Hematopoietic multipotent progenitor cell treated with erythropoietin and hydrocortisone succinate and interleukin-3 and kit ligand, for 15 days (in vitro differentiated cells): Measurements from ENCODE around the gene TMEM256.
A peak's percentile ranks its signal among the peaks of the same experiment; 100 is the strongest.
"Not testable (repeated sequence)": the region's sequence is repeated elsewhere in the genome, so short reads cannot be mapped to it uniquely, and the experiment has no call there.

Source experiments
- DNase-seq: peaks from one replicate; pipeline ENCODE4 v3.0.0-alpha.2; 2015; ENCODE audit warnings: low spot score

The TMEM256 gene

DNA sequence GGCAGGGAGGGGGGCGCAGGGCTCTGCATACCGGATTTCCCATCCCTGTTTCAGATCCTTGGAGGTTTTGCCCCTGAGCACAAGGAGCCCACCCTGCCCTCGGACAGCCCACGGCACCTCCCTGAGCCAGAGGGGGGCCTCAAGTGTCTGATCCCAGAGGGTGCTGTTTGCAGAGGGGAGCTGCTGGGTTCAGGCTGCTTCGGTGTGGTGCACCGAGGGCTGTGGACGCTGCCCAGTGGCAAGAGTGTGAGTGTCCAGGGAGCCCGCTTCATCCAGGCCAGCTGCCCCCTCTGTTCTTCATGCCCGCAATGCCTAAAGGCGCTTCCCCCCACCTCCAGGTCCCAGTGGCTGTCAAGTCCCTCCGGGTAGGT is 20.5 kb downstream of the TMEM256 start:
- DNase-seq, result no peak

DNA sequence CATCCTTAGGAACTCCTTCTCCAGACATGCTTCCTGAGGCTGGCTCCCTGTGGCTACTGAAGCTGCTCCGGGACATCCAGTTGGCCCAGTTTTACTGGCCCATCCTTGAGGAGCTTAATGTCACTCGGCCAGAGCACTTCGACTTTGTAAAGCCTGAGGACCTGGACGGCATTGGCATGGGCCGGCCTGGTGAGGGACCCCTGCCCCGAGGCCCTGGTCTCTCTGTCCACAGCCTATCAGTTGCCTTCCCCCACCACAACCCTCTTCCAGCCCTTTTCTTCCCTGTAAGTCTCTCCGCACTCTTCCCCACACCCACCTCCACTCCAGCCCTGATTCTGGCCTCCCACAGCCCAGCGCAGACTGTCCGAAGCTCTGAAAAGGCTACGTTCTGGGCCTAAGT is 21.0 kb downstream of the TMEM256 start:
- DNase-seq, result no peak

DNA sequence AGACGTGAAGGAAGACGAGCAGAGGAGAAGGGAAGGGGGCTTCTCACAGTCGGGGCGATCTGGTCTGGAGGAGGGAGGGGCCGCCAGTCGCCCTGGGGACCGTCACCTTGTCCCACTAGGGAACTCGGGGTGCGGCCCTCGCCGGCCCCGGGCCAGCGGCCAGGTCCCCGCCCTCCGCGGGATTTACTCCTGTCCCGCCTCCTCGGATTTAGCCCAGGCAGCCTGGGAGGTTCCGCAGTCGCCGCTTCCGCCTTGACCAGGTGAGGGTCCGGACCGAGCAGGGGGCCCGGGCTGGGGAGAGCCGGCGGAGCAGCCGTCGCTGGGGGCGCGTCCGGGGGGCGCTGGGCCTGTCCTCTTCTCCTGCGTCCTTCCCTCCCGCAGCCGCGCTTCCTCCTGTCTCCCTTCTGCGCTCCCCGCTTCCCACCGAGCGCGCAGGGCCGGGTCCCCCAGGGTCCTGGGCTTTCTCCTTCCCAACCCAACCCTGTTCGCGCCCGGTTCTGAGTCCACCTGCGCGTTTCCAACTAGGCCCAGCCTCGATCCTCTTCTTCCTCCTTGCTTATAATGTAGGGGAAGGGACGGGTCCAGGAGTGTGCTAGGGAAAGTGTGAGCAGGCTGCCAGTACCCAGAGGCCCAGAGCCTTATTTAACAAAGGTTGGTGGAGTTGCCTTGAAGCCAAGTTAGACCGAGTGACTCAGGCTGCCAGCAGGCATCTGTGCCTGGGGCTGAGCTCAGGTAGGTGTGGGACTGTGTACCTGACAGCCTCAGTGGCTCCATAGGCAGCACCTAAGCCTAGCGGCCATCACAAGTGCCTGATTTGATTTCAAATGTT is 22.8 kb downstream of the TMEM256 start, which contains the start of gene TNK1:
TSS of gene TNK1 (plus strand) at position 235 of the 829 bp plus-strand sequence. CDS start 1,838 bp downstream, outside the sequence.
- DNase-seq, result no peak

DNA sequence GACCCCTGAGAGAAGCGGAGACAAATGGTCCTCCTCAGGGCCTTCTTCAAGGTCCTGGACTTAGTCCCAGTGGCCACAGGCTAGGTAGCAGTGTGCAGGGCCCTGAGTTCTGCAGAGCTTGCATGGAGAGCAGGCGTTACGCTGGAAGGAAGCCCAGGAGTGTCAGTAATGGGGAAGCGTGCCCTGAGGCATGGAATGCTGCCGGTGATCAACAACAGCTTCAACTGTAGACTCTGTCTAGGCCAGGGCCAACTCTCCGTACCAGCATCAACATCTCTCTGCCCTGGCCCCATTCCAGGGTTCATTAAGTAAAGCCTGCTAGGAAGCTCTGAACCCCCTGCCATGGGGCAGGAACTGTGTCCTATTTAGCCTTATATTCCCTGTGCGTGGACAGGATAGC is 23.6 kb downstream of the TMEM256 start:
- no peak for DNase-seq

DNA sequence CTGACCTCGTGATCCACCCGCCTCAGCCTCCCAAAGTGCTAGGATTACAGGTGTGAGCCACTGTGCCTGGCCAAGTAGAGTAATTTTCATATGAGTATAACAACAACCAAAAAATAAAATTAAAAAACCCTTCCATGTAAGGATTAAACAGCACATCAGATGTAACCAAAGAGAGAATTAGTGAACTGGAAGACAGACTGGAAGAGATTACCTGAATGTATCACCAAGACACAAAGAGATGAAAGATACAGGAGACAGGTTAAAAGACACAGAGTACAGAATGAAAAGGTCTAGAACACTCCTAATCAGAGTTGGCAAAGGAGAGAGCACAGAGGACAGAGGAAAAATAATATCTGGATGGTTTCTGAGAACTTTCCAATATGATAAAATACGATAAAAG is 24.8 kb downstream of the TMEM256 start:
- no peak for DNase-seq

DNA sequence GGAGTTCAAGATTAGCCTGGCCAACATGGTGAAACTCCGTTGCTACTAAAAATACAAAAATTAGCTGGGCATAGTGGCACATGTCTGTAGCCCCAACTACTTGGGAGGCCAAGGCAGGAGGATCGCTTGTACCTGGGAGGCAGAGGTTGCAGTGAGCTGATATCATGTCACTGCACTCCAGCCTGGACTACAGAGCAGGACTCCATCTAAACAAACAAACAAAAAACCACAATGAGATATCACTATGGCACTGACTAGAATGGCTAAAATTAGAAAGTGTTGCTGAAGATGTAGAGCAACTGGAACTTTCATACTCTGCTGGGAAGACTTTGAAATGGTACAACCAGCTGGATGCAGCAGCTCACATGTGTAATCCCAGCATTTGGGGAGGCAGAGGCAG is 29.5 kb downstream of the TMEM256 start:
- DNase-seq, result no peak

DNA sequence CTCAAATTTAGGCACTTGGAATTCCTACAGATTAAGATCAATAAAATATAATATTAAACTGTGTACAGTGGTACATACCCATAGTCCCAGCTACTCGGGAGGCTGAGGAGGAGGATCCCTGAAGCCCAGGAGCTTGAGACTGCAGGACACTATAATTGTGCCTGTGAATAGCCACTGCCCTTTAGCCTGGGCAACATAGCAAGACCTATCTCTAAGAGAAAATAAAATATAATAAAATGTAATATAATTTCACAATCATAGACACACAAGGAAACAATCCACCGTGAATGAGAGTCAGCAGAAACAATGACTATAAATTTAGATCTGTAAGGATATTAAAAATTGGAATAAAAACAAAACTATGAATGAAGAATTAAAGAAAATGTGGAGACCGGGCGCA is 33.0 kb downstream of the TMEM256 start:
- DNase-seq, result no peak

DNA sequence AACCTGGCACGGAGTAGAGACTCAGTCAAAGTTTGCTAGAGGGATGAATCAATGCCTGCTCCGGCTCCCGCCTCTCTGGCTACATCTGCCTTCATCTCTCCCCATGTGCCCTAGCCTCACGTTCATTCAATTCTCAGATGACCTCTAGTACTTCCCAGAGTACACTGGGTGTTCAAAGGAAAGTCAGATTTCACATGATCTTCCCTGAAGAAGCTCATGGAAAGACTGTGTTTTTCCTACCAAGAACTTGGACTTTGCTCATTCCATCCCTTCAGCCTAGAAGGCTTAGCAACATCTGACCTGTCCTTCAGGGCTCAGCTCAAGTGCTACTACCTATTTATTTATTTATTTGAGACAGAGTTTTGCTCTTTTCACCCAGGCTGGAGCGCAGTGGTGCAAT is 34.1 kb downstream of the TMEM256 start:
- no peak for DNase-seq

DNA sequence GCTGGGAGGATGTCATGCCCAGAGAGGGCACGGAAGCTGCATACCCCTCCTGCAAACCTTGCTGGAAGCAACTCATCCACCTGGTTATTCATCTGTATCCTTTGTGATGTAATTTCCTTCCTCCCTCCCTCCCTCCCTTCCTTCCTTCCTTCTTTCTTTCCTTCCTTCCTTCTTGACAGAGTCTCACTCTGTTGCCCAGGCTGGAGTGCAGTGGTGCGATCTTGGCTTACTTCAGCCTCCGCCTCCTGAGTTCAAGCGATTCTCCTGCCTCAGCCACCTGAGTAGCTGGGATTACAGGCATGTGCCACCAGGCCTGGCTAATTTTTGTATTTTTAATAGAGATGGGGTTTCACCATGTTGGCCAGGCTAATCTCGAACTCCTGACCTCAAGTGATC is 35.3 kb downstream of the TMEM256 start:
- not testable (repeated sequence) for DNase-seq

DNA sequence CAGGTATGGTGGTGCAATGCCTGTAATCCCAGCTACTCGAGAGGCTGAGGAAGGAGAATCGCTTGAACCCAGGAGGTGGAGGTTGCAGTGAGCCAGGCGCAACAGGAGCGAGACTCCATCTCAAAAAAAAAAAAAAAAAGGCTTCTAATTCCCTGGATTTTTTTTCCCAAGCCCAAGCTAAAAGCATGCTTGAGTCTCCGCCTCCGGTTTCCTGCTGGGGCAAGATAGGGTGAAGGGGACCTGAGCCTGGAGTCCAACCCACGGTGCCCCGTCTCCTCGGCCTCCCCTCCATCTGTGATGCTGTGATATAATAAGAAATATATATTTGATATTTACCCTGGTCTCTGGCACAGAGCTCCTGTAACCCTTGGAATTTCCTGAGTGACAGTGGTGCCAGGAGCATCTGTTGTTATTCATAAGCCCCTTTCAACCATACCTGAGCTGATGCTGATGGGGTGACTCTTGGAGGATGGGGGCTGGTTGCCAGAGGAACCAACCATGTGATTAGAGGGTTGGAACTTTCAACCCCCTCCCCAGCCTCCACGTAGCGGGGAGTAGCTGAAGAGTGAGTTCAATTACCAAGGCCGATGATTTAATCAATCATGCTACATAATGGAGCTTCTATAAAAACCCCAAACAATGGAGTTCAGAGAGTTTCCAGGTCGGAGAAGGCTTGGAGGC is 35.8 kb downstream of the TMEM256 start:
- DNase-seq, result no peak

DNA sequence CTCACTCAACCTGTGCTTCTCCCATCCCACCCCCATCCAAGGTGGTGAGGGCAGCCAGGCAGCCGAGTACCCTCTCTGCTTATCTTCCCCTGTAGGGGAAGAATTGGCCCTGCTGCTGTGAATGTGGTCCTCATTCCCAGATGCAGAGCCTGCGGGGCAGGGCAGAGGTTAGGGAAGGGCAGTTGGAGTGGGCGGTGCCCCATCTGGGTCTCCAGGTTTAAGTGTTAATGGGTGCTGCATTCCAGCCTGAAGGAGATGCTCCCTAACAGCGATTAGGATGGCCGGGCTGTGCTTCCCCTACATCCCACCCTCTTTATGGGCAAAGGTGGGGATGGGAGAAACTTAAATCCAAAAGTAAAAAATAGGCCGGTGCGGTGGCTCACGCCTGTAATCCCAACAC is 36.8 kb downstream of the TMEM256 start:
- no peak for DNase-seq

DNA sequence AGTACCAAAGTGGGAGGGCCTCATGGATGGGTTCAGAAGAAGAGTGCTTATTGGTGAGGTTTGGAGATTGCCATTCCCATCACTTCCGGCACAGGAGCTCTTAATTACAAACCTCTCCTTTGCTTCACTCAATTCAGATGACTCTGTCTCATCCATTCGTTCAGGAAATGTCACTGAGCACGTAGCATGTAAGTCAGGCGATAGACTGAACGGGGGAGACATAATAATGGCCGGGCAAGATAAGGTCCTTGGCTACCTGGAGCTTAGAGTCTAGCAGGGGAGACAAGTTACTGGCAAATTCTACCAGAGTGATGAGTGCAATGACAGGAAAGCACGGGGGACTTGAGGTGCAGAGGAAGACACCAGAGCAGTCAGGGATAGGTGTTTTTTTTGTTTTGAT is 37.9 kb downstream of the TMEM256 start:
- DNase-seq, result not testable (repeated sequence)

DNA sequence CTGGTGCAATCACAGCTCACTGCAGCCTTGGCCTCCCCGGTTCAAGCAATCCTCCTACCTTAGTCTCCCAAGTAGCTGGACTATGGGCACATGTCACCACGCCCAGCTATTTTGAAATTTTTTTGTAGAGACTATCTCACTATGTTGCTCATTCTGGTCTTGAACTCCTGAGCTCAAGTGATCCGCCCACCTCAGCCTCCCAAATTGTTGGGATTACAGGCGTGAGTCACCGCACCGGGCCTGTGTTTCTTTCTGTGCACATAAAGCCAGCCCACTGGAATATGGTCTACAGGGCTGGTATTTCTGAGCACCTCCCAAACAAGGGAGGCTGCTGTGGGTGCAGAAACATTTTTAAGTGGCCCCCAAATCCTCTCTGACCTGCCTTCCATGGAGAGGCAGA is 40.6 kb downstream of the TMEM256 start:
- no peak for DNase-seq

DNA sequence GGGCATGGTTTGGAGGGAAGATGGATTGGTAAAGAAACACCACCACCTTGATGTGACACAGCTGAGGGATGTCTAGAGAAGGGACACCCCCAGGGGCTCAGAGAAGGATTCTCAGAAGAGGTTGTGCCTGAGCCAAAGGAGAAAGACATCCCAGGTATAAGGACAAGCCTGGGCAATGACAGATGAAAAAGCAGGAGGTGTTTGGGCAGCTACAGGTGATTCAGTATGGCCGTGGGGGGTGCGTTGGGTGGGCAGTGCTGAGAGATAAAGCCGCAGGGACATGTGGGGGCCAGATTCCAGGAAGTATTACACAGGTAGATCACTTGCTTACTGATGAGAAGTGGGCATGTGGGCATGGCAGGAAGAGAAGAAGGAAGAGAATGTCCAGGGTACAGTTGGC is 42.0 kb downstream of the TMEM256 start:
- no peak for DNase-seq

DNA sequence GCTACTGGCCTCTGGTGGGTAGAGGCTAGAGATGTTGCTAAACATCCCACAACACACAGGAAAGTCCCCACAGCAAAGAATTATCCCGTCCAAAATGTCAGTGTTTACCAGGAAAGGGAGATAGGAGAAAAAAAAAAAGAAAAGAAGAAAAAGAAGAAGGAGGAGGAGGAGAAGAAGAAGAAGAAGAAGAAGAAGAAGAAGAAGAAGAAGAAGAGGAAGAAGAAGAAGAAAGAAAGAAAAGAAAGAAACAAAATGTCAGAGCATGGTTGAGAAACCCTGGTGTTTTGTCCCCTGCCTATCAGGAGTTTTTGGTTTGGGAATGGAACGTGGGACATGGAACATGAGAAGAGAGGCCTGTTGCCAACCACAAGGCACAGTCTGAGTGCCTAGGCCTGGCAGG is 46.5 kb downstream of the TMEM256 start:
- DNase-seq, result no peak

DNA sequence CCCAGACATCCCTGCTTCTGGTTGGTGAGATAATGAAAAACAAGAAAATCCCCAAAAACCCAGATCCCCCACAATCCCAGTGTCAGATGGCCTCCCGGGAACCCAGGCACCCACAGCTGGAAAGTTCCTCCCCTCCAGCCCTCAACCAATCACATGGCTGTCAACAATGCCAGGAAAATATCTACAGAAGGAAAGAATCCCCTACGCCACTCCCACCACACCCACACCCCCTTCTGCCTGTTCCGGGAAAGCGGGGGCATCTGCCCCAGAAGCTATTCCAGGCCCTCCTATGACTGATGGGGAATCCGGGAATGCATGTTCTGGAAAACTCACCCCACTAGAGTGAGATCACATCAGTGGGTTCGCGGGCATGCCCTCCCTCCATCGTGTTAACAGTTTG is 47.1 kb downstream of the TMEM256 start:
- no peak for DNase-seq

DNA sequence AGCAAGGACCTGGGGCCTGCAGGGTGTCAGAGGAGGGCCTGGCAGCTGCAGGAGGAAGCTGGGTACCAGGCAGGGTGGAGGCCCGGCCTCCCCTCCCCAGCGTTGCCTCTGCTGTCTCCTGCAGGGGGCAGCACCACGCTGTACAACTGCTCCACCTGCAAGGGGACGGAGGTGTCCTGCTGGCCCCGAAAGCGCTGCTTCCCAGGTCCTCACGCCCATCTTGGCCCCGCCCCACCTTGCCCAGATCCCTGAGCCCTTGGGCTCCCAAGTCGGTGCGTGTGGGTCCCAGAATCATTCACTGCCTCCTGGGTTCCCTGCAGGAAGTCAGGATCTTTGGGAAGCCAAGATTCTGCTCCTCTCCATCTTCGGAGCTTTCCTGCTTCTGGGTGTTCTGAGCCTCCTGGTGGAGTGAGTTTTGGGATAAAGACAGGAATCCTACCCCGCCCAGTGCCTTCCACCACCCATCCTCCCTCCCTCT is 47.8 kb downstream of the TMEM256 start:
- DNase-seq, result peak; percentile 75

DNA sequence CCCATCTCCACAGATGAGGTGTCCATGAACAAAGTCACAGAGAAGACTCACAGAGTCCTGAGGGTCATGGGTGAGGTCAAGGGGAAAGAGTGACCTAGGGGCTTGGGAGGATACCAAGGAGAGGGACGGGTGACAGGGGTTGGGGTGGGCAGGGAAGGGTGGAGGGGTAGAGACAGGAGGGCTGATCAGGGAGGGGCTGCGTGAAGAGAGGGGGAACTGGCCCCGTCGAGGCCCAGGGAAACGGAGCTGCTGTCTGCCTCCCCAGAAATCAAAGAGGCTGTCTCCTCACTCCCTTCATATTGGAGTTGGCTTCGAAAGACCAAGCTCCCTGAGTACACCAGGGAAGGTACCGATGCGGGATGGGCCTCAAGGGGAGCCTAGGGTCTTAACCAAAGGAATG is 48.3 kb downstream of the TMEM256 start:
- DNase-seq, result no peak

DNA sequence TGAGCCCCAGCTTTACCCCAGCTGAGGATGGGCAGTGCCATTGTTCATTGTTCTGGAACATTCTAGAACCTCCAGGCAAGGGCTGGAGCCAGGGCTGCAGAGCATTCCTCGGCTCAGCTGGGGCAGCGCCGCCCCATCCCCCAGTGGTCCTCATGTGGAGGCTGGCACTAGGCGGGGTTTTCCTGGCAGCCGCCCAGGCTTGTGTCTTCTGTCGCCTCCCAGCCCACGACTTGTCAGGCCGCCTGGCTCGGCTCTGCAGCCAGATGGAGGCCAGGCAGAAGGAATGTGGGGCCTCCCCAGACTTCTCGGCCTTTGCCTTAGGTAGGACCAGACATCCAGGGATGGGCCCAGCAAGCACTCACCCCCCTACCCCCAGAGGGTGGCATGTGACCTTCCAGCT is 48.8 kb downstream of the TMEM256 start, which contains the start of gene TMEM95:
TSS of gene TMEM95 (plus strand) at position 104 of the 400 bp plus-strand sequence. CDS start at position 153, 49 bp downstream.
- DNase-seq, result peak; percentile 36

DNA sequence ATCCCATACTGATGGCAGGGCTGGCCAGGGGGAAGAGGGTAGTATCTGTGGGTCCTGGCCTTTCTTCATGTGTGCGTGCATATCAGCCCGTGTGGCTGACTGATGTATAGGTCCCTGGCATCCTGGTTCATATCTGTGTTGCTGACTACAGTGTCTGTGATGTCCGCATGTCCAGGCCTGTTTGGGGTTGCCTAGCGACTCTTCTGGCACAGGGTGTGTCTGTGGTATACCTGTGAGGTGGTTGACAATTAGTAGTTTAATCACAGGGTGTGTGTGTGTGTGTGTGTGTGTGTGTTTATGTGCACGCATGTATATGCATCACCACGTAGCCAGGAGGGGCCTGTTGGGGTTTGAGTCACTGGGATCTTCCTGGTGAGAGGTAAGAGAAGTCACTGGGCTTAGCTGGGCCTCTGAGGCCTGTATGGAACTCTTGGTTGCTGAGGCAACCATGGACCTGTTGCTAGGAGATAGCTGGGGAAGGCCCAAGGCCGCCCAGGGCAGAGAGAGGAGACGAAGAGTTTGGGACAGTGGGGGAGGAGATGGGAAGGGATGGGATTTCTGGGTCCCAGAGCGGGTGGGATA is 49.5 kb downstream of the TMEM256 start:
- peak; percentile 32 for DNase-seq
